Astrocyte of the spinal cord (primary cell): ENCODE results near the gene CEACAM3.
"Not testable (repeated sequence)": the region's sequence is repeated elsewhere in the genome, so short reads cannot be mapped to it uniquely, and the experiment has no call there.

Experiments
- DNase-seq: peaks from one replicate; pipeline ENCODE4 v3.0.0; 2011; ENCODE audit warnings: low read depth, low spot score
- H3K4me3 ChIP-seq: 2 replicates; pipeline ENCODE4 v1.5.1; 2011; ENCODE audit warnings: low read depth, mild to moderate bottlenecking, low read length, moderate library complexity
- CTCF ChIP-seq: IDR thresholded peaks from 2 replicates; pipeline ENCODE4 v1.5.1; 2012; ENCODE audit warnings: low read depth, mild to moderate bottlenecking, low read length, inconsistent platforms
- in situ Hi-C: cut with HindIII; loops from 2 replicates; pipeline ENCODE4 v1.10.0; 2017; ENCODE audit warnings: low sequenced_read_pairs

CEACAM3 gene

GRCh38 chr19:41796362-41796761 lies at the start of gene CEACAM3:
Gene CEACAM3 (plus strand): TSS chr19:41796587. CDS start chr19:41796678, 91 bp downstream.
- in situ Hi-C loops: no loop called here
- H3K4me3 ChIP-seq: no peak within 1 kb of the TSS
- no peak for TF ChIP-seq CTCF
- DNase-seq: no peak

DNA sequence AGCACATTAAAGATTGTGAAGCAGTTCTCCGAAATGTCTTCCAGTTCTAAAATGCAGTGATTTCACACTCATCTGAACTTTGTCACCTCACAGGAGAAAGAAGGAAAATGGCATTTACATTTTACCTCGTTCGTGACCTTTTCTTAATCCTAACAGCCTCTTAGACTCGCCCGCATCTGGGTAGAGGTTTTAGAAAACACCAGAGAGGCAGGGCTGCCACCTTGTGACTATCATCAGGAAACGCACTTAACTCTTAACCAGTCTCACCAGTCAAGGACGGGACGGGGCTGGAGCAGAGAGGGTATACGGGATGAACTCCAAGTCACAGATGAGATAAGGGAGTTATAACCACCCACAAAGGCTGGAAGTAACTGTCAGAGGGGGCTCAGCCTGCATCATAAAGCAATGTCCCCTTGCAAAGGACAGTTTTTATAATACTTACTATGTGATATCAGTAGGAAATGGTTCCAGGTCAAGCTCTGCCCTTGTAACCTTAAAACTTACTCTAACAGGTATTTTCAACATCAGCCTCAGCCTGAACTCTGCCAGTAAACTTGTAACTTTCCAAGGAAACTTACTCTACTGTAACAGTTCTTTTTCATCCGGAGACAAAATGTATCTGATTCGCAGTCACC lies 49.7 kb upstream of the CEACAM3 start:
- peak; percentile 48 for TF ChIP-seq CTCF
- in situ Hi-C loops: no loop called here
- peak; percentile 36 for DNase-seq
- no peak overlapping the region for H3K4me3 ChIP-seq

DNA sequence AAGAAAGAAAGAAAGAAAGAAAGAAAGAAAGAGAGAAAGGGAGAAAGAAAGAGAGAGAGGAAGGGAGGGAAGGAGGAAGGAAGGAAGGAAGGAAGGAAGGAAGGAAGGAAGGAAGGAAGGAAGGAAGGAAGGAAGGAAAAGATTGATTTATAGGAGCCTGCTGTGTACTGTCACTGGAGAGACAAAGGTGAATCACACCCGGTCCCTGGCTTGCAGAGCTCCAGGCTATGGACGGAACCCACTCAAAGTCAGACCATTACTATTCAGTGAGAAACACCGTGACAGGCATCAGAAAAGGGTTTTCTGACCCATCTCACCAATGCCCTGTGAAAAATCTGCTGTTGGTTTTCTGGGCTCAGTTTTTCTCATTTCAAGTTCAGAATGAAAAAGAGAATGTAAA lies 48.4 kb upstream of the CEACAM3 start:
- H3K4me3 ChIP-seq: no peak overlapping the region
- no peak for TF ChIP-seq CTCF
- in situ Hi-C loops: no loop called here
- DNase-seq: no peak

DNA sequence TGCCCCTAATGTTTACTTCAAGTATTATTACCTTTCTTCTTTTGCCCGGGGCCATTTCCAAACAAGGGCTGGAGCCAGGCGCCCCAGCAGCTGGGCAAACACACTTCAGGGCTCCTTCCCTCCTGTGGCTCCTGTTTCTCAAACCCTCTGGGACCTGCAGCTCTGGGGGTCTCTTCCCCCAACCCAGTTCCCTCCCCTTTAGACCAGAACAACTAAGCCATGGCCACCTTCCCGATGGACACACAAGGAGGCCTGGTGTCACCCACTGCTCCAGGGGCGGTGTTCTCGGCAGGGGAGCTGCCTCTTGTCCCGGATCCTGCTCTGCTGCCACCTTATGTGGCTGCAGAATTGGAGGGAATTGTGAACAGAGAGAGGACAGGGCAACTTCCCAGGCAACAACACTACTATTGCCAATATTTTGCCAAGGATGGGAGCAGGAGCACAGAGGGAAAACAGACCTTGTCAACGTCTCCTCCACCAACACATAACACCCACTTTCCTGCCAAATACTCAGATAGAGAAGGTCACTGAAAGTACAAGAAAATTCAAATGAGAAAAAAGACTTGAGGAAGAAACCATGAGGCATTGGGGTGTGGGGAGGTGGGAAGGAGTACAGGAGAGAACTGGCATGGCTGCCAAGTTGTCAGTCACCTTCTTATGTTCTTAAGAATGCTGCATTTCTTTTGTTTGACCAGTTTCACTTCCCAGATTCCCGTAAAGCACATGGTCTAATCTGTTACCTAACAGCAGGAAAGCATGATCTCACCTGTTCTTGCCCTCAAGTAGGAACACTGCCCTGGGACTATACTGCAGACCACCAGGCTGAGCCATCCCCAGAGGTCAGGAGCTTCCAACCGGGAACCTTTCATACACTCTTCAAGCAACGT lies 45.9 kb upstream of the CEACAM3 start:
- H3K4me3 ChIP-seq, DNase-seq, in situ Hi-C loops: not testable (repeated sequence)

- no peak overlapping the region for H3K4me3 ChIP-seq
- in situ Hi-C loops: no loop called here
- DNase-seq: no peak
- TF ChIP-seq CTCF: peak; percentile 72
Observed at GRCh38 chr19:41753159-41753558, 43.2 kb upstream of the CEACAM3 start.

DNA sequence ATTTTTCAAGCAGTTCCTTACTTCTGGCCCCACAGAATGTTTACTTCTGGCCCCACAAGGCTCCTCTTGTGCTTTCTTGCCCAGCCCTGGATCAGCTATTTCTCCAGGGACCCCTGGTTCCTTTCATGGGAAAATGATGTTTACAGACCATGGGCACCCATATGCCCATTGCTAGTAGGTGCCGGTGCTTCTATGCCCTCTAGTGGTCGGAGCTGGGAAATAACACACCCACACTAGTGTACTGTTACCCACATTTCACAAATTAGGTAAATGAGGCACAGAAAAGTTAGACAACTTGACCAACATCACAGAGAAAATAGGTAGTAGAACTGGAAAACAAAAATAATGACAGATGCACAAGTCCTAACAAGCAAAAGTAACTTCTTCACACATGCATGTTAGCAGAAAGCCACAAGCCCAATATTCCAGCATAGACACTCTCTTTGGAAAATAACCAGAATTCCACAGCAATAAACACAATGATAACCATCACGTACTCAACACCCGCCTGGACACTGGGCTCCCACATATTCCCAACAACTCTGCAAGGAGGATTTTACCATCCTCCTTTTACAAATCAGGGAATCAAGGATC lies 42.4 kb upstream of the CEACAM3 start:
- TF ChIP-seq CTCF: peak; percentile 78
- in situ Hi-C loops: no loop called here
- H3K4me3 ChIP-seq: no peak overlapping the region
- DNase-seq: peak; percentile 7
